Erythroblast (primary cell): ENCODE measurements around the gene ADARB2.

Experiments used
- GATA1 ChIP-seq: IDR thresholded peaks from 2 replicates; pipeline ENCODE4 v1.6.1; 2011; ENCODE audit warnings: low read depth, mild to moderate bottlenecking, control low read depth, low read length, moderate library complexity
- POLR2A ChIP-seq: IDR thresholded peaks from 2 replicates; pipeline ENCODE4 v1.6.1; 2011; ENCODE audit warnings: mild to moderate bottlenecking, low read length

- TF ChIP-seq POLR2A: no peak
- no peak for TF ChIP-seq GATA1
These were observed 161.7 kb downstream of the ADARB2 start for GRCh38 chr10:1575481-1576244.
